Retina (tissue), 1 donor: ENCODE data around the gene RPL15.
A peak's percentile ranks its signal among the peaks of the same experiment; 100 is the strongest.
"Not testable (repeated sequence)": the region's sequence is repeated elsewhere in the genome, so short reads cannot be mapped to it uniquely, and the experiment has no call there.

ENCODE experiments used
- DNase-seq: peaks from one replicate; pipeline ENCODE4 v3.0.0-alpha.2; 2016

Gene RPL15

DNA sequence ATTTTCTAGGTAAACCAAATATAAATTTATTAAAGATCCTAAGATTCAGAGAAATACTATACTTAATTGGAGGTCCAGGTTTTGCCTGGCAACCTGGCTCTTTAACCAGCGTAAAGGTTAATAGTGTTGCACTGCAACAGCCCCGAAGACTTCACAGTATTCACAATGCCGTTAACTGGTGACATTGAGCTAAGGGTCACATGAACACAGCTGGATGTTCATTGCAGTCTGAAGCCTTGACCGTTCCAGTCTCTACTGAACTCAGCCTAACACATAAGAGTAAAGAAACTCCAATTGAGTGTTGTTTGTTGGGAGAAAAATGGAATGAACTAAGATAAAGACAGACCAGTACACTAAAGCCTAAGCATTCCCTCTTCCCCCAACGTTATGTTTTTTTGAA is 27.0 kb upstream of the RPL15 start:
- DNase-seq, result no peak

DNA sequence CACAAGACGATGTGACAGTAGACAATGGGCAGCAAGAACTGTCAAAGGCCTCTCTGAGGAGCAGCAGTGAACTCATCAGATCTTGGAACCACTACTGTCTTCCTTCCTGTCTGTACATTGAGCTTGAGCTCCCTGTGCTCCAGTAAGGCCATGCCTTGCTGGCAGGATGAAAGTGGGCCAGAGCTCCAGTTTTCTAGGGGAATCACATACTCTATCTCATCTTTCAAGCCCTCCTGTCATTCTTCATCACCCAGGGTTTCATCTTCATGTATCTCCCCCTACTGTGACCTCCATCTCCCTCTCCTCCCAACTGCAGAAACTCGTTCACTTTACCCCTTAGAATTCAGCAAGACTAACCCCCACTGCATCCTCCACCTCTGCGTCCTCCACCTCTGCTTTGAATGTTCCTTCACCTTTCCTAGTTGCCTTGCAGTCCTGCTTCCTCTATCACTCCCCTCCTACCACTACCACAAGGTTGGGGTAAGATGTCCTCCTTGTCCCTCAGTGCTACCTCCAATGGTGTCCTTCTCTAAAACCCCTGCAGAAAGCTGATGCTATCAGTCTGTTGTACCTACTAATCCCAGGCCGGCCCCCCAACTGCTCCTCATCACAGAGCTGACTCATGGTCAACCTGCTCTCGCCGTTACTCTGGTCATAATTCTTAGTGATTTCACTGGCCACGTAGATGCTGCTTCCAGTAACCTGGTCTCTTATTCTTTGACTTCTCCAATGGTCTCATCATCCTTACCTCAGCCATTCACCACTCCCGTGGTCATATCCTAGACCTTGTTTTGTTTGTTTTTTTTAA is 22.5 kb upstream of the RPL15 start:
- no peak for DNase-seq

DNA sequence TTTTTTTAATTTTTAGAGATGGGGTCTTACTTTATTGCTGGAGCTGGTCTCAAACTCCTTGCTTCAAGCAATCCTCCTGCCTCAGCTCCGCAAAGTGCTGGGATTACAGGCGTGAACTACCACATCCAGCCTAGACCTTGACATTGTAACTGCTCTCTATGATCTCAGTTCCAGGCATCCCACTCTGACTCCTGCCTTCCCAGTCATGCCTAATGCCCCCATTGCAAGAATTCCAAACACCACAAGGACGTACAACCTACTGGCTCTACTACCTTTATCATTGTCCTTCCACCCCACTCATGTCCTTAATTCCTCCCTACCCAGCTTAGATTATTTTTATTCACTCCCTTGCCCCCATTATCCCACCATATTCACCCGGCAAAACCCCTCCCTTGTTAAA is 21.8 kb upstream of the RPL15 start:
- DNase-seq, result no peak

DNA sequence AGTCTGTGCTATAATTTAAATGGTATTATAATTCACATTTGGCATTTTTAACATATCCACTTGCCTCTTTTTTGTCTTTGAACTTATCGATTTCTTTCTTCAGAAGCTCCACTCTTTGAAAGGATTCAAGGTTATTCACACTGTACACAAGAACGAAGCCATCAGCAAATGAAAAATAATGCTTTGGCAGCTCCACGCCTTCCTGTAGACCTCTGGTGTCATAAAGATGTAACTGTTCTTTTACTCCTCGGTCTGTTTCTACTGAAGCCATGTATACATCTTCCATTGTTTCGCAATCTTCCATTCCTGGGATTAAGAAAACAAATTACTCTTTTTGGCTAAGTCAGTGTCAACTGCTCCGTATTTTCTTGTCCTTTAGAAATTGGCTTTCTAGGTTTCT is 16.2 kb upstream of the RPL15 start:
- no peak for DNase-seq

DNA sequence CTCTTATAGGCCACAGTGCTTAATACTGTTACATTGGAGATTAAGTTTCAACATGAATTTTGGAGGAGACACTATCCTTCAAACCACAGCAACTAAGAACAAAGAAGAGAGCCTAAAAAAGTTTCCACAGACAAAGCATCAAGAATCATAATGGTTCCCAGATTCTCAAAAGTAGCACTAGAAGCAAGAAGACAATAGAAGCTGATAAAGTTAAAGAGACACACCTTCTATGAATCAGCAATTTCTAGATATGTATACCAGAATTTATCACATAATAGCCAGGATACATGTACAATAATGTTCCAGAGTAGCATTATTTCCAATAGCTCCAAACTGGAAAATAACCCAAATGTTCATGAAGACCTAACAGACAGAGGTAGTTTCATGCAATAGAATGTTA is 12.4 kb upstream of the RPL15 start:
- no peak for DNase-seq

DNA sequence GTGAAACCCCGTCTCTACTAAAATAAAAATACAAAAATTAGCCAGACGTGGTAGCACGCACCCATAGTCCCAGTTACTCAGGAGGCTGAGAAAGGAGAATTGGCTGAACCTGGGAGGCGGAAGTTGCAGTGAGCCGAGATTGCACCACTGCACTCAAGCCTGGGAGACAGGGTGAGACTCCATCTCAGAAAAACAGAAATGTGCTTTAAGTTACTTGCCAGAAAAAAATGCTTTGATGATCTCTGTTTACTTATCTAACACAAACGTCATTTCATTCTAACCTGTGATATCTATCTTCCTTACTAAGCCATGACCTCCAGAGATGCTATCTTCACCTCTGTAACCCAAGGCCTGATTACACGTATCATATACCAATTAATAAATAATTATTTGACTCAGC is 7.6 kb upstream of the RPL15 start:
- DNase-seq, result no peak

DNA sequence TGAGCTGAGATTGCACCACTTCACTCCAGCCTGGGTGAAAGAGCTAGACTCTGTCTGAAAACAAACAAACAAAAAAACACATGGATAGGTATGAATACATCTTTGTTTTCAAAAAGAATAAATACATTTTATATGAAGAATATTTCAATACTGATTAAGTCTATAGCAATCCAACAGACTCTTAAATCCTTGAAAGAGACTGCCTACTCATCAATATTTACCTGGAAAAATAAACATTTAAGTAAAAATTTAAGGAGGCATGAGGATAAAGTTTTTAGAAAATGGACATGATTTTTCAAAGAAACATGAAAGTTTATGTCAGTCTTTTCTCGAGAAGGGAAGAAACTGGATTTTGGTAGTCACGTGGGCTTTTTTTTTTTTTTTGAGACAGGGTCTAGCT is 5.5 kb upstream of the RPL15 start:
- no peak for DNase-seq

DNA sequence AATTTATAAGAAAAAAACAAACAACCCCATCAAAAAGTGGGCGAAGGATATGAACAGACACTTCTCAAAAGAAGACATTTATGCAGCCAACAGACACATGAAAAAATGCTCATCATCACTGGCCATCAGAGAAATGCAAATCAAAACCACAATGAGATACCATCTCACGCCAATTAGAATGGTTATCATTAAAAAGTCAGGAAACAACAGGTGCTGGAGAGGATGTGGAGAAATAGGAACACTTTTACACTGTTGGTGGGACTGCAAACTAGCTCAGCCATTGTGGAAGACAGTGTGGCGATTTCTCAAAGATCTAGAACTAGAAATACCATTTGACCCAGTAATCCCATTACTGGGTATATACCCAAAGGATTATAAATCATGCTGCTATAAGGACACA is 4.6 kb upstream of the RPL15 start:
- not testable (repeated sequence) for DNase-seq

DNA sequence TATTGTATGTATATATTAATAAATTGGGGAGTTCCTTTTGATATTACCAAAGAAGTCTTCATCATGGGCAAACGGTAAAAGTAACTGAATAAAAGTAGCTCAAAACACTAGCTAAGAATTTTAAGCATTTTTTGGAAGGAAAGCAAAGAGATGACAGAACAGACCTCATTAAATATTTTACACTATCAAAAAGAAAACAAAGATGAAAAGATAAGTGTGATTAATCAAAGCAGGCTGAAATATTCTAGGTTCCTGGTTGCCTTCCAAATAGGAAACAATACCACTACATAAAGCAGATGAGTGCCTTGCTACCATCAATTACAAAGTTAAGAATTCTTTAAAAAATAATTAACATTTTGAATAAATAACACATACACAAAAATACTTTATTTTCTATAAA is 3.8 kb upstream of the RPL15 start:
- no peak for DNase-seq

DNA sequence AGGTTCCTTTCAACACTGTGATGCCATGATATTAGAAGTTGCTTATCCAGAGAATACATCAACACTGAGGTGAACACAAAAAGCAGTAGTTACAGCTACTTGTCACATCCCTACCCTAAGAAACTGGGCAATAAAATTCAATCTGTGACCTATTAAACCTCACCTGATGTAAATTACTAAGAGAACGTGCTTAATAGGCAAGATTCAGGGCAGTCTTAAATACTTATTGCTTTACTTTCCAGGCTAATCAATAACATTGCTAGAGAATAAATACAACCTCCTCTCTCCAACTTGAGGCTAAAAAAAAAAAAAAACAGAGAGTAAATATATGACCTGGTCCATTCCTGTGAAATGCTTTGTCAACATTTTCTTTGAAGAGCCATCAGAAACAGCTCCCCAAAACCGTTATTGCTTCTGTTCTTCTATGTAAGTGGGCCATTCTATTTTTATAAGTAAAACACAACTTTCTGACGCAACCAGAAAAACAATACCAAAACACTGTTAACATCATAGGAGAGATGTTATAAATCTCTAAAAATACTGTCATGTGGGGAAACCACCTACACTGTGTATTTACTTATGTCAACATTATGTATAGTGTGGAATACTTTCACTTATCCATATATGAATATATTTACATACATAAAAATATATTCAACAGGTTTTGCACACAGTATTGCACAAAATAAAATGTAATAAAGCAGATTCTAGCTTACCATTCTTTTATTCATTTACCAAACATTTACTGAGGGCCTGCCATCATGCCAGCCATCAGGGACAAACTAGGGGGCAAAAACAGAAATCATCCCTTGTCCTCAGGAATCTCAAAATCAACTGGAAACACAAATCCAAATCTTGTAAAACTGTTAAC is 2.8 kb upstream of the RPL15 start:
- DNase-seq, result no peak

DNA sequence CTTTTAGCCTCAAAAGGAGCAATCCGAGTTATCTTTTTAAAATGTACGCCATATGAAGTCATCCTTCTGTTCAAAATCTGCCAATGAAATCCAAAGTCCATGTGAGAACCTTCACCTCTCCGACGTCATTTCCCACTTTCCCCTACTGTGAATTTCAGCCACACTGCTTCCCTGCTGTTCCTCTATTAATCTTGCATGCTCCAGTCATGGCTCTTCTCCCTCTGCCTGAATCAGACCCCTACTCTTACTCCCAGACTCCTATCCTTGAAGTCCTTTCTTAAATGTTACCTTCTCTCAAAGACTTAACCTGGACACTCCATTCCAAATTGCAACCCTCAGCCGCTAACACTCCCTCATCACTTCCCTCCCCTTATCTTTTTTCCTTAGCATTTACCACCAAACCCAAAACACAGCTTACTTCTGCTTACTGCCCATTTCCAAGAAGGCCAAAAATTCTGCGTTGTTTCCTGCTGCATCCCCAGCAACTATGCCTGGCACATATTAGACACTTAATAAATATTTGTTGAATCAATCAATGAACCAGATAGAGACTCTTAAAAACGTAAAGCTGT is 1.3 kb upstream of the RPL15 start:
- DNase-seq, result peak; percentile 56

DNA sequence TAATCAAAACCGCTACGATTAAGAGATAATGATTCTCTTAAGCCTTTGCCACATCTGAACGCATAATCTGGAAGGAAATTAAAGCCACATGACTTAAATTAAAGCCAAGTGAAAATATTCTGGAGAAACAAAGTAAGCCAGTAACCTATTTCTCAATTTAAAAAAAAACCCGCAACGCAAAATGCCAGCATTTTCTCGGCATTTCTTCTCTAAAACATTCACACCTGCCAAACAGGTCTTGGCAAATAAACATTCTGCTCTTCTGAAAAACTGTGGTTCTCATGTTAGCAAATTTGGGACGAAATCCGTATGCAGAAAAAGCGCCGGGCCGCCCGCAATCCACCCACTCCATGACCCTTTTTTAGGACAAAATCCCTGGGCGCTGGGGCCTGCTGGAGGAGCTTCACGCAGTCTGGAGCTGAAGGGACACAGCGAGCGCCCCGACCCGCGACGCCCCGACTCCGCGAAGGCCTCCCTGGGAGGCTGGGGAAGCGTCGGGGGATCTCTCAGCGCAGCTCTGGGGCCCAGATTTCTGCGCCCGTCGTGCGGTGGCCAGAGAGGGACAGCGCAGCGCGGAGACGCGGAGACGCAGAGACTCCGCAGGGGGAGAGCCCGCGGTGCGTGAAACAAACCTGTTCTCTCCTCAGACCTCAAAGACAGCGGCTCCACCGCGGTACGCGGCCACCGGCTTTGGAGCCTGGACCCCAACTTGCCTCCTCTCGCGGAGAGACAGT is 613 bp upstream of the RPL15 start:
- no peak for DNase-seq

DNA sequence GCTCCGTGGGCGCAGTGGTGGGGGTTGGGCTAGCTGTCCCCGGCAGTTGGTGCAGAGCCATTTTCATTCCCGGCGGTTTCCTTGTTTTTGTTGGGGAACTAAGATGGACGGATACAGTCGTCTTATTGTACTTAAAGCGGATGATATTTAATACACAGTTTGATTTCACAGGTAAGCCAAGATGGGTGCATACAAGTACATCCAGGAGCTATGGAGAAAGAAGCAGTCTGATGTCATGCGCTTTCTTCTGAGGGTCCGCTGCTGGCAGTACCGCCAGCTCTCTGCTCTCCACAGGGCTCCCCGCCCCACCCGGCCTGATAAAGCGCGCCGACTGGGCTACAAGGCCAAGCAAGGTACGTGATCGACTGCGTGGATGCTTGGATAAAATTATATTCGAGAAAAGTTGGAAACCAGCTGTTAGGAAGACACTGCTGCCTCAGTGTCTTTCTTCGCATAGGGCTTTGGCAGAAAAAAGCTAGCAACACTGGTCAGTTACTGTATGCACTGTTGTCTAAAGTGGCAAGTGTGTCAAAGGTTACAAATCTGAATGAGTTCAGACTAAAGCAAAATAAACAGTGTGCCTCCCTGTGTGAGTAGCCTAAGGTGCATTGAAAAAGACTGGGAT is 859 bp downstream of the RPL15 start:
- peak; percentile 52 for DNase-seq

DNA sequence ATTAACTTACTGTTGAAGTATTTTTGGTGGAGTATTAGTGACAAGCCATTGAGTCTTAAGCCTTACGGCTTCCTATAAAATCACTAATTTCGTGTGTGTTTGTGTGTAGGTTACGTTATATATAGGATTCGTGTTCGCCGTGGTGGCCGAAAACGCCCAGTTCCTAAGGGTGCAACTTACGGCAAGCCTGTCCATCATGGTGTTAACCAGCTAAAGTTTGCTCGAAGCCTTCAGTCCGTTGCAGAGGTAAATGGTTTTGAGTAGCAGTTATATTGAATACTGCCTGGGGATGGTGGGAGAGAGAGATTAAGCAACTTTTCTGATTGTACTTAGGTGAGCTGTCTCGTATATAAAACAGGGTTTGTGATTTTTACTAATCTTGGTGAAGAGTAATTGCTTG is 1.4 kb downstream of the RPL15 start:
- not testable (repeated sequence) for DNase-seq

DNA sequence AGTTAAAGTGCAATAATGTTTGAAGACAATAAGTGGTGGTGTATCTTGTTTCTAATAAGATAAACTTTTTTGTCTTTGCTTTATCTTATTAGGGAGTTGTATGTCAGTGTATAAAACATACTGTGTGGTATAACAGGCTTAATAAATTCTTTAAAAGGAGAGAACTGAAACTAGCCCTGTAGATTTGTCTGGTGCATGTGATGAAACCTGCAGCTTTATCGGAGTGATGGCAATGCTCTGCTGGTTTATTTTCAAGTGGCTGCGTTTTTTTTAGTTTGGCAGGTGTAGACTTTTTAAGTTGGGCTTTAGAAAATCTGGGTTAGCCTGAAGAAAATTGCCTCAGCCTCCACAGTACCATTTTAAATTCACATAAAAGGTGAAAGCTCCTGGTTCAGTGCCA is 2.7 kb downstream of the RPL15 start:
- no peak for DNase-seq

DNA sequence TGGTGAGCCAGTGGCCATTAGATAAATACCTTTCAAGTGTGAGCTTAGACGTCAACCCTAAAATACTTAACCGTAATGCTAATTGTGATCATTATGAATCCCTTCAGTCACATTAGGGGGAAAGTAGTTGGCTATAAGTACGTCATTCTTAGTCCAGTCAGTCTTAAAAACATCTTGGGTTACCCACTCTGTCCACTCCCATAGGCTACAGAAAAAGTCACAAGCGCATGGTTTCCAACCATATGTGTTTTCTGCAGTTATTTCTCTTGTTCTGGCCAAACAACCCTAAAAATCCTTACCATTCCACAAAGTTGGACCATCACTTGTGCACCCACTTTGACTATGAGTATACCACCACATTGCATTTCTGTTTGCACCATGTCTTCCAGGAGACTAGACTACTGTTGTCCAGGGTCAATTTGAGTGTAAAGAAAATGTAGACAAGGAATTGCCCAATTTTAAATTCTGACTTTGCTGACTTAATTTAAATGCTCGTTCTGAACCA is 3.3 kb downstream of the RPL15 start:
- DNase-seq, result no peak

DNA sequence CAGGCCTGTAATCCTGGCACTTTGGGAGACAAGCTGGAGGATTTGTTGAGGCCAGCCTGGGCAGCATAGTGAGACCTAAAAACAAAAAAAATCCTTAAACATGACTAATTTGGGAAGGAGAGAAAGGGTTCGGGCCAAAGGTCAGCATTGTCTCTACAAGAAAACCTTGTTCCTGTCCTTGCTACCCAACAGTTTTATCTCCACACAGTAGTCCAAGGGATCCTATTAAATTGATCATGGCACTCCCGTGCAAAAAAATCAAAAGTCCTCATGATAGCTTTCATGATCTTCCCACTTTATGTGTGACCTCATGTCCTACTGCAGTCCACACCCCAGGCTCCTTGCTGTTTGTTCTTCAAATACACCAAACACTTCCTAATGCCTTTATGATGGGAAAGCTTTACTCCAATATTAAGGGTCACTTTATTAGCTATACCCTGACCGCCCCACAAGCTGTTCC is 4.2 kb downstream of the RPL15 start:
- no peak for DNase-seq

DNA sequence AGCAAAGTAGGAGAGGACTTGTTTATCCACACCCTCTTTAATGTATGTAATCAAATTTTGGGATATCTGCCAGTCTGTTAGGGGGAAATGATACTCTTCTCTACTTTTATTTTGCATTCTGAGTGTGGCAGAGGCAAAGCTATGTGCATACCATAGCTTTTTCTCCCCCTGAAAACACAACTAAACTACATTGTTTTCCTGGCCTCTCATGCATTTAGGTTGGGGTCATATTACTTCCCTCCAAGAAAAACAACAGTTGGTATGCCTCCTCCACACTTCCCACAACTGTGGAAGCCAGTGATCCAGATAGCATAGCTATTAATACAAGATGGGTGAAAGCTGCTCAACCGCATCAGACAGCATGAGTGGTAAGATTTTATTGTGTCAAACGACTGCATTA is 6.9 kb downstream of the RPL15 start:
- no peak for DNase-seq

DNA sequence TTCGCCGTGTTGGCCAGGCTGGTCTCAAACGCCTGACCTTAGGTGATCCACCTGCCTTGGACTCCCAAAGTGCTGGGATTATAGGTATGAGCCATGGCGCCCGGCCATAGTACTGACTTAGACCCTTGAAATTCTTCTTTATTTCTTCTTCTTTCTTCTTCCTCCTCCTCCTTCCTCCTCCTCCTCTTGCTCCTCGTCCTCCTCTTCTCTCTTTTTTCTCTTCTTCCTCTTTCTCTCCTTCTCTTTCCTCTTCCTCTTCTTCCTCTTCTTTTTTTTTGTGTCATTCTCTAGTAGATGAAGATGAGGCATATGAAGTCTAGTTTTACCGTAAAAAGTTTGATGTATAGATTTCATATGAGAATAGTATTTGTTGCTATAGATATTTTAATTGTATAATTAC is 9.3 kb downstream of the RPL15 start:
- DNase-seq, result no peak

DNA sequence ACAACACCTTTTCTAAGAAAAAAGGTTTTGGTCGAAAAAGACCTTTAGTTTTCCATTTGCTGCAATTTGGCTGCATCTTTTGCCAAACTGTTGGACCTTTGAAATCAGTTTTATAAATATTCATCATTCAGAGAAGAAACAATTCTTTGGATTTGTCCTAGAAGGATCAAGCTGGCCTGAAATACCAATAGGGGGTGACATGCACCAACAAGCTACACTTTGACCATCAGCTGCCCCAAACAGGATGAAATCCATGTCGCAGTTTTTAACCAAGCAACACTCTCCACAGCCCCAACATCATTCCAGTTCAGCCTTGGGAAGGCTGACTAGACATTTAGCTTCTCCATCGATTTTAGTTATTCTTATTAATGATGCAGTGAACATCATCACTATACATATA is 9.8 kb downstream of the RPL15 start:
- no peak for DNase-seq

DNA sequence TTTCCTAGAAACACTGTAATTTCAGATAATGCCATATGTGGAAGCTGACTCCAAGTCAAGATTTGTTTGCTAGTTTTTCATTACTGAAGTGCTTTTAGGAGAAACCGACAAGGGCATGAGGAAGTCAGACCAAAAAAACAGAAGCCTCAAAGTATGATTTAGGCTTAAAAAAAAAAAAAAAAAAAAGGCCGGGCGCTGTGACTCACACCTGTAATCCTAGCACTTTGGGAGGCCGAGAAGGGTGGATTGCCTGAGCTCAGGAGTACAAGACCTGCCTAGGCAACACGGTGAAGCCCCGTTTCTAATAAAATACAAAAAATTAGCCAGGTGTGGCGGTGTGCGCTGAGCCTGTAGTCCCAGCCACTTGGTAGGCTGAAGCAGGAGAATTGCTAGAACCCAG is 11.6 kb downstream of the RPL15 start:
- DNase-seq, result no peak

DNA sequence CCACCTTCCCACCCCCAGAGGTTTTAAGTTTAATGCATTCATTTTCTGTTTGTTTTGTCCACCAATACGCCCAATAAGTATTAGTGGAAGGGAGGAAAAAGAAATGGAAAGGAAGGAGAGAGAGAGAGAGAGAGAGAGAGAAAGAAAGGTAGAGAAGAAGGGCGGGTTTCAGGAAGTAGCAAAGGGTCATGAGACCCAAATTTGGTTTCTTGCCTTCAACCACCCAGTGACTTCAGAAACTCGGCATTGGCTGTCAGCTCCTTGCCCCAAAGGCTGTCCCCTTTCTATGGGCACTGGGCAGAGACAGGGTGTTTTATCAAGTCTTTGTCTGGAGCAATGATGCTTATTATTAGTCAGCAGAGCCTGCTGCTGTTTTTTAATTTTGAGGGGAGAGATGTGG is 14.7 kb downstream of the RPL15 start:
- DNase-seq, result no peak

DNA sequence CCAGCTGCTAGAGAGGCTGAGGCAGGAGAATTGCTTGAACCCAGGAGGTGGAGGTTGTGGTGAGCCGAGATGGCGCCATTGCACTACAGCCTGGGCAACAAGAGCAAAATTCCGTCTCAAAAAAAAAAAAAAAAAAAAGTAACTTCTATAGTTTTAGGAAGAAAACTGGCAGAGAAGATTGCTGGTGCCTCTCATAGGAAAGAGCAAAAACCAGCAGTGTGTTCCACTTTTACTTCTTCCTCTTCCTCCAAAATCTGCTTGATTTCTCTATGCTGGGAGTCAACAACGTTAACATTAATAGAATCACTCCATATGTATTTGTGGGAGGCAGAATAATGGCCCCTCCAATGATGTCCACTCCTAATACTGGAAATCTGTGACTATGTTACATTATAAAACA is 15.6 kb downstream of the RPL15 start:
- DNase-seq, result no peak
